K562 (cell line): Measurements from ENCODE around the gene ARHGAP25. TPM values are rescaled to one million over a fixed set of nuclear protein-coding genes. Genes with fewer than 3 reads are reported as not detected.

Source experiments
- ATAC-seq: fragments of 200-7000 bp; cut with Tn5 transposase; 3 replicates; pipeline ENCODE4 v1.9.1; 2020; ENCODE audit warnings: moderate library complexity
- BruUV-seq: library from RNA; stranded (reverse); fragments of 400-500 nt; replicated peaks from 2 replicates; lab custom pipeline; 2021; lab: Mats Ljungman, UMichigan
- CTCF ChIA-PET: fragments of 300-600 bp; formaldehyde crosslinking; extraction: SDS; loops from one replicate; lab custom pipeline; 2021; ENCODE audit warnings: low intra/inter-chr PET ratio; lab: Yijun Ruan, JAX
- POLR2A ChIA-PET: fragments of 300-600, 350-650 bp; sonication (Branson Sonifier 250); formaldehyde crosslinking; extraction: SDS; loops from one replicate; lab custom pipeline; 2021; ENCODE audit warnings: antibody characterized with exemption, inconsistent platforms; lab: Yijun Ruan, JAX
- DNase-seq, 4 experiments: peaks; one replicate each; pipeline versions ENCODE4 v3.0.0 to v3.0.0-alpha.2; 2011 to 2018; ENCODE audit warnings: low spot score in 3 of 4, mixed read lengths in 3 of 4; ENCODE audit errors: extremely low read depth in 1 of 4
- FAIRE-seq: peaks from 2 replicates; lab custom pipeline; 2011; peaks lifted over from hg19 to GRCh38; lab: Jason Lieb, UNC
- H2AFZ ChIP-seq: 2 replicates; pipeline ENCODE4 v1.6.0; 2011; ENCODE audit warnings: low read depth, low read length, control low read depth, inconsistent platforms
- H3K27ac ChIP-seq: fragments of 200-600 bp; 3 replicates; pipeline ENCODE4 v1.8.0; 2011; ENCODE audit warnings: low read depth, mild to moderate bottlenecking, control low read depth, inconsistent platforms, low read length, moderate library complexity, mixed read lengths; ENCODE audit errors: extremely low read depth
- H3K27me3 ChIP-seq, 2 experiments: fragments of 300-600 bp in 1 of 2; 2 replicates in 1 of 2; 3 replicates in 1 of 2; pipeline versions ENCODE4 v1.6.0 to v1.8.0; 2011; ENCODE audit warnings: inconsistent platforms in 2 of 2, low read length in 2 of 2, mild to moderate bottlenecking in 1 of 2, mixed read lengths in 1 of 2, moderate library complexity in 1 of 2; ENCODE audit not compliant: control insufficient read depth in 2 of 2, insufficient read depth in 2 of 2
- H3K36me3 ChIP-seq: fragments of 300-600 bp; 3 replicates; pipeline ENCODE4 v1.8.0; 2011; ENCODE audit warnings: mild to moderate bottlenecking, low read length, inconsistent platforms; ENCODE audit not compliant: control insufficient read depth, insufficient read depth
- H3K4me1 ChIP-seq, 2 experiments: fragments of 200-600 bp in 1 of 2; replicated peaks in 1 of 2; 2 replicates in 1 of 2; 3 replicates in 1 of 2; pipeline versions ENCODE4 v1.5.1 to v1.8.0; 2011; ENCODE audit warnings: inconsistent platforms in 2 of 2, low read length in 2 of 2, mild to moderate bottlenecking in 1 of 2, mixed read lengths in 1 of 2, moderate library complexity in 1 of 2; ENCODE audit not compliant: control insufficient read depth in 2 of 2, insufficient read depth in 2 of 2
- H3K4me2 ChIP-seq: 2 replicates; pipeline ENCODE4 v1.6.1; 2011; ENCODE audit warnings: low read length, control low read depth, inconsistent platforms, mixed read lengths; ENCODE audit not compliant: insufficient read depth
- H3K4me3 ChIP-seq: fragments of 200-600 bp; sonication (generic), shearing (Covaris generic); 2 replicates; pipeline ENCODE4 v1.5.1; 2016; ENCODE audit warnings: control low read depth, inconsistent platforms
- H3K79me2 ChIP-seq: fragments of 200-600 bp; 3 replicates; pipeline ENCODE4 v1.8.0; 2011; ENCODE audit warnings: low read length, inconsistent platforms; ENCODE audit not compliant: control insufficient read depth, insufficient read depth
- H3K9ac ChIP-seq, 2 experiments: 2 replicates each; pipeline versions ENCODE4 v1.6.0 to v1.6.1; 2011; ENCODE audit warnings: low read depth in 2 of 2, low read length in 2 of 2, control low read depth in 1 of 2, inconsistent platforms in 1 of 2, mild to moderate bottlenecking in 1 of 2, mixed read lengths in 1 of 2; ENCODE audit not compliant: insufficient read depth in 1 of 2
- H3K9me1 ChIP-seq: one replicate; pipeline ENCODE4 v1.6.0; 2011; ENCODE audit warnings: inconsistent platforms, mild to moderate bottlenecking, low read length, moderate library complexity; ENCODE audit not compliant: control insufficient read depth, insufficient read depth
- H3K9me3 ChIP-seq: replicated peaks from 2 replicates; pipeline ENCODE4 v1.5.1; 2011; ENCODE audit warnings: low read depth, low read length, inconsistent platforms; ENCODE audit not compliant: control insufficient read depth, insufficient read depth
- H4K20me1 ChIP-seq: replicated peaks from 2 replicates; pipeline ENCODE4 v1.6.1; 2011; ENCODE audit warnings: low read length, inconsistent platforms, mixed read lengths; ENCODE audit not compliant: control insufficient read depth, insufficient read depth
- BACH1 ChIP-seq: fragments of 200-800 bp; sonication (Bioruptor generic); IDR thresholded peaks from 2 replicates; pipeline ENCODE4 v1.6.1; 2016; ENCODE audit warnings: missing genetic modification characterization, missing compliant biosample characterization
- DPF2 ChIP-seq: fragments of 450-650 bp; IDR thresholded peaks from 2 replicates; pipeline ENCODE4 v1.6.1; 2016
- FOSL1 ChIP-seq: fragments of 200-800 bp; sonication (Bioruptor generic); conservative IDR thresholded peaks from 2 replicates; pipeline ENCODE4 v1.6.1; 2016; ENCODE audit warnings: missing genetic modification characterization, missing compliant biosample characterization
- GABPA ChIP-seq: fragments of 200-800 bp; sonication (Bioruptor generic); conservative IDR thresholded peaks from 2 replicates; pipeline ENCODE4 v1.6.1; 2016; ENCODE audit warnings: low read depth, missing genetic modification characterization, missing compliant biosample characterization
- HNRNPLL ChIP-seq: fragments of 200-400 bp; formaldehyde crosslinking; IDR thresholded peaks from 2 replicates; pipeline ENCODE4 v1.6.1; 2017; ENCODE audit warnings: low read length, low read depth, mild to moderate bottlenecking; ENCODE audit not compliant: poor library complexity, severe bottlenecking
- KDM5B ChIP-seq: fragments of 200-600 bp; sonication (generic); IDR thresholded peaks from 2 replicates; pipeline ENCODE4 v1.6.1; 2012; ENCODE audit warnings: low read depth, mild to moderate bottlenecking, moderate library complexity, low read length, control low read depth, inconsistent platforms; ENCODE audit not compliant: insufficient replicate concordance
- MAZ ChIP-seq, 2 experiments: fragments of 450-650 bp in 1 of 2; sonication (generic) in 1 of 2; formaldehyde crosslinking; IDR thresholded peaks in 1 of 2; conservative IDR thresholded peaks in 1 of 2; 2 replicates each; pipeline versions ENCODE4 v1.4.0 to v1.5.0; 2020; ENCODE audit warnings: mild to moderate bottlenecking in 1 of 2, missing genetic modification reagents in 1 of 2
- NFIX ChIP-seq: fragments of 250-450 bp; sonication (Bioruptor Pico); IDR thresholded peaks from 2 replicates; pipeline ENCODE4 v1.4.0; 2020; ENCODE audit warnings: low read depth, mild to moderate bottlenecking, moderate library complexity
- SMARCA5 ChIP-seq: fragments of 450-650 bp; IDR thresholded peaks from 2 replicates; pipeline ENCODE4 v1.6.1; 2016
- XRCC5 ChIP-seq: fragments of 200-400 bp; formaldehyde crosslinking; IDR thresholded peaks from 2 replicates; pipeline ENCODE4 v1.6.1; 2017; ENCODE audit warnings: low read depth, mild to moderate bottlenecking, low read length
- ZBTB8A ChIP-seq: fragments of 450-650 bp; IDR thresholded peaks from 2 replicates; pipeline ENCODE4 v1.6.1; 2018; ENCODE audit warnings: mild to moderate bottlenecking, moderate library complexity; ENCODE audit not compliant: partially characterized antibody
- ZNF444 ChIP-seq: fragments of 250-450 bp; sonication (Bioruptor Pico); IDR thresholded peaks from 2 replicates; pipeline ENCODE4 v1.4.0; 2020; ENCODE audit warnings: mild to moderate bottlenecking, moderate library complexity
- ZNF445 ChIP-seq: fragments of 250-450 bp; sonication (Bioruptor Pico); IDR thresholded peaks from 2 replicates; pipeline ENCODE4 v1.4.0; 2020; ENCODE audit warnings: low read depth, mild to moderate bottlenecking, moderate library complexity
- ZNF75A ChIP-seq: fragments of 450-650 bp; formaldehyde crosslinking; IDR thresholded peaks from 2 replicates; pipeline ENCODE4 v1.4.0; 2020; ENCODE audit warnings: mild to moderate bottlenecking
- WGBS: fragments of 100-300 bp; shearing (Covaris generic); methylation state at CpG from one replicate; pipeline ENCODE4 v1.1.6; 2016; ENCODE audit warnings: low coverage, mixed read lengths; ENCODE audit not compliant: insufficient coverage; ENCODE audit errors: missing lambda C conversion rate; 5-methylcytosine and 5-hydroxymethylcytosine counted together
- in situ Hi-C: fragments of 300-500 bp; cut with MboI; formaldehyde crosslinking; loops from 4 replicates; pipeline ENCODE4 v1.15.0; 2018; ENCODE audit warnings: inconsistent platforms, mixed read lengths
- intact Hi-C: fragments of 100-400 bp; cut with micrococcal nuclease; formaldehyde crosslinking; loops from 2 replicates; pipeline ENCODE4 v1.14.2; 2022
- polyA plus RNA-seq, 8 experiments: library from polyadenylated mRNA; depleted of rRNA in 4 of 8; stranded (reverse) in 5 of 8; unstranded in 3 of 8; fragments of >200 nt; fragmentation: Nextera tagmentation in 2 of 8; fragmentation: Illumina TruSeq in 1 of 8; extraction: Ambion mirVana in 2 of 8; extraction: Trizol in 1 of 8; gene quantifications; 2 replicates each; pipeline versions ENCODE4 v1.2.1 to v1.2.3, GENCODE V29; 2011 to 2014; ENCODE audit warnings: inconsistent platforms in 1 of 8, missing spikeins in 1 of 8
- total RNA-seq, 7 experiments: library from RNA; depleted of rRNA in 6 of 7; stranded (reverse); fragments of >200 nt in 6 of 7; fragmentation: Illumina TruSeq in 2 of 7; extraction: Trizol in 2 of 7; gene quantifications; 2 replicates each; pipeline versions ENCODE4 v1.2.1 to v1.2.3, GENCODE V29; 2011 to 2021; ENCODE audit warnings: low replicate concordance in 1 of 7

Gene ARHGAP25
- total and polyA plus RNA-seq, 9 of the 15 experiments (the other 6 are each of a cell fraction or from before 2014, with no cell fraction given) = 4.9 to 14.8 (median 10.7) TPM

DNA sequence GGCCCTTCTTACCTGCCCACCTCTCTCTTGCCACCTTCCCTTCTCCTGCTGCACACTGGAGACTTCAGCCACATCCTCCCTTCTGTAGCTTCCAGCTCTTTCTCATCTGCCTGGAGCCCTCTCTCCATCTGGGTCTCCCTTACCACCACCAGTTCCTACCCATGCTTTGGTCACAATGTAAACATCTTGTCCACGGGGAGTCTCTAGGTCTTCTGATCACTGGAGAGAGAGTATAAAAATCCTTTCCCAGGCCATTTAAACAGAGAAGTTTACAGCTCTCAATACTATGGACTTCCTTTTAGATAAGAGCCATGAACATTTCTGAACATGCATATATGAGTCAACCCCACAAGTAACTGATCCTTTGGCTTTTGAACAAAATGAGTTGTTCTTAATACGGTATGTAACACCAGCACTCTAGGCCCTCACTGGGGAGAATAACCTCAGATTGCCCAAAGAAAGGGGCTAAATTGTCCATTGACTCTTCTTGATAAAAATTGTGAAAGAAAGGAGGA, 5.8 kb downstream of the ARHGAP25 start:
- ATAC-seq (no peak), FAIRE-seq (no peak), DNase-seq (no peak)
- Histone ChIP-seq H3K4me3 (no peak overlapping the region), H3K27me3 (no peaks in the 10 kb centered on the region), H3K9me3 (no peaks in the 10 kb centered on the region), H3K9me1 (no peaks in the 10 kb centered on the region), H3K4me1 (peaks cover 0 to 11% of the 10 kb centered on the region in 2 experiments; a peak in 2 of 5 replicates), H2AFZ (peak overlapping the region; percentile 49; the same call in 1 of the 2 replicates), H3K79me2 (no peaks in the 10 kb centered on the region), H3K4me2 (no peak overlapping the region), H4K20me1 (no peaks in the 10 kb centered on the region), H3K27ac (peak overlapping the region; percentile 29; the same call in 1 of the 3 replicates), H3K36me3 (no peaks in the 10 kb centered on the region), H3K9ac (no peak overlapping the region)
- ChIA-PET CTCF (no interaction called here), POLR2A (interaction anchor here (0.6 to 1.5 kb wide), 2 partner anchors 11 to 133 kb away, joined by 3 read pairs; no protein-coding TSS in a partner anchor)
- in situ Hi-C loops = loop anchor here (10.0 kb wide), 1 partner anchor 184 kb away; no protein-coding TSS in a partner anchor
- intact Hi-C loops = no loop called here
- BruUV-seq = no TSS peak
- TF ChIP-seq FOSL1 (tag) (peak; percentile 64; the same call in 1 of the 2 replicates), ZNF444 (CRISPR knock-in tag) (no peak)
- WGBS = 10% methylated on average over 2 of the region's 2 CpGs

DNA sequence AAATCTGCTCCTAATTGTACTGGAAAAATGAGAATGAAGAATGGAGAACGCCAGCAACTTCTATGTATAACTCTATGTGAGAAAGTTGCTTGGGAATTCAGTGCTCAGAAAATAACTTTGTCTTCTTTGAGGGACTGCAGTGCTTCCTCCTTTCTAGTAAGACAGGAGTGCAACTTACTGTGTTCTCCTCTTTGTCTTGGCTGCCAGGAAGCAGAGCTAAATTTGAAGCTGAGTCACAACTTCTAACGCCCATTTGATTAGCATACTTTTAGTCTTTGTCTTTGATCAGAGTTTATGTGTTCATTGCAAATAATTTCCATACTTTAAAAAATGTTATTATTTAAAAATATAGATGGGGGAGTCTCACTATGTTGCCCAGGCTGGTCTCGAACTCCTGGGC, 6.6 kb downstream of the ARHGAP25 start:
- ATAC-seq (no peak), DNase-seq (no peak), FAIRE-seq (no peak)
- peak overlapping the region; percentile 49; the same call in 1 of the 2 replicates for H2AFZ ChIP-seq
- peaks cover 0 to 11% of the 10 kb centered on the region in 2 experiments; a peak in 2 of 5 replicates for H3K4me1 ChIP-seq
- BruUV-seq = no TSS peak
- H3K27ac ChIP-seq = peak overlapping the region; percentile 29; the same call in 1 of the 3 replicates
- 27% methylated on average over 3 of the region's 3 CpGs for WGBS
- CTCF ChIA-PET = no interaction called here
- no peak overlapping the region for H3K9ac ChIP-seq
- H3K79me2 ChIP-seq = no peaks in the 10 kb centered on the region
- no peak overlapping the region for H3K4me2 ChIP-seq
- in situ Hi-C loops = loop anchor here (10.0 kb wide), 1 partner anchor 184 kb away; no protein-coding TSS in a partner anchor
- POLR2A ChIA-PET = interaction anchor here (0.8 to 1.5 kb wide), 2 partner anchors 8 to 11 kb away, joined by 3 to 4 read pairs; no protein-coding TSS in a partner anchor
- H3K27me3 ChIP-seq = no peaks in the 10 kb centered on the region
- H3K36me3 ChIP-seq = no peaks in the 10 kb centered on the region
- no peaks in the 10 kb centered on the region for H4K20me1 ChIP-seq
- no peaks in the 10 kb centered on the region for H3K9me1 ChIP-seq
- H3K9me3 ChIP-seq = no peaks in the 10 kb centered on the region
- no peak overlapping the region for H3K4me3 ChIP-seq
- intact Hi-C loops = no loop called here
- TF ChIP-seq BACH1 (tag) (no peak), ZBTB8A (no peak), HNRNPLL (no peak), DPF2 (no peak), ZNF445 (CRISPR knock-in tag) (no peak), NFIX (CRISPR knock-in tag) (no peak), SMARCA5 (no peak), GABPA (no peak), MAZ (CRISPR knock-in tag; conservative IDR thresholded peaks at IDR 0.05 in 1 of 2, IDR thresholded peaks at IDR 0.05 in 1 of 2) (no peak), XRCC5 (no peak), KDM5B (no peak), ZNF75A (CRISPR knock-in tag) (no peak)
